HG02970 (cell line): Measurements from ENCODE around the gene OR8G1.
"Not testable (repeated sequence)": the region's sequence is repeated elsewhere in the genome, so short reads cannot be mapped to it uniquely, and the experiment has no call there.

ENCODE experiments used
- ATAC-seq: cut with Tn5 transposase; IDR thresholded peaks from one replicate; pipeline ENCODE4 v1.9.1; 2021; ENCODE audit warnings: mild to moderate bottlenecking, moderate library complexity, moderate number of reproducible peaks; ENCODE audit not compliant: unreplicated experiment, low FRiP score

The OR8G1 gene

GRCh38 chr11:124240621-124241397 is at the start of gene OR8G1:
TSS of gene OR8G1 (plus strand) at chr11:124241095. CDS start at chr11:124249676, 8,581 bp downstream.
- ATAC-seq: no peak

- peak; percentile 63 for ATAC-seq
Measured at GRCh38 chr11:124193221-124194010, 47.5 kb upstream of the OR8G1 start.

GRCh38 chr11:124194293-124195188 is 46.4 kb upstream of the OR8G1 start:
- ATAC-seq: no peak

- ATAC-seq: peak; percentile 63
Measured at GRCh38 chr11:124195189-124195734, 45.6 kb upstream of the OR8G1 start.

GRCh38 chr11:124197999-124198398 is 42.9 kb upstream of the OR8G1 start:
- no peak for ATAC-seq

GRCh38 chr11:124198897-124199296 is 42.0 kb upstream of the OR8G1 start:
- ATAC-seq: no peak

- ATAC-seq: no peak
Measured at GRCh38 chr11:124199702-124200101, 41.2 kb upstream of the OR8G1 start.

GRCh38 chr11:124200671-124201070 is 40.2 kb upstream of the OR8G1 start:
- ATAC-seq: no peak

GRCh38 chr11:124202951-124203350 is 37.9 kb upstream of the OR8G1 start:
- no peak for ATAC-seq

- ATAC-seq: no peak
Measured at GRCh38 chr11:124204008-124204407, 36.9 kb upstream of the OR8G1 start.

- ATAC-seq: no peak
Measured at GRCh38 chr11:124207102-124207792, 33.6 kb upstream of the OR8G1 start.

- ATAC-seq: no peak
Measured at GRCh38 chr11:124209824-124210357, 31.0 kb upstream of the OR8G1 start.

GRCh38 chr11:124210421-124210820 is 30.5 kb upstream of the OR8G1 start:
- no peak for ATAC-seq

- no peak for ATAC-seq
Measured at GRCh38 chr11:124211321-124211720, 29.6 kb upstream of the OR8G1 start.

- ATAC-seq: no peak
Measured at GRCh38 chr11:124214027-124214426, 26.9 kb upstream of the OR8G1 start.

- no peak for ATAC-seq
Measured at GRCh38 chr11:124219126-124219525, 21.8 kb upstream of the OR8G1 start.

GRCh38 chr11:124222407-124222806 is 18.5 kb upstream of the OR8G1 start:
- no peak for ATAC-seq

- not testable (repeated sequence) for ATAC-seq
Measured at GRCh38 chr11:124224618-124225423, 16.1 kb upstream of the OR8G1 start.

- no peak for ATAC-seq
Measured at GRCh38 chr11:124225471-124225870, 15.4 kb upstream of the OR8G1 start.
